RWPE2 (cell line): ENCODE data around the gene ARHGAP45.

Source experiments
- ATAC-seq: fragments of 200-7000 bp; cut with Tn5 transposase; 3 replicates; pipeline ENCODE4 v1.9.1; 2021; ENCODE audit warnings: low read depth
- DNase-seq: peaks from one replicate; pipeline ENCODE4 v3.0.0-alpha.2; 2020; ENCODE audit warnings: low spot score
- H3K27ac ChIP-seq: fragments of 450-650 bp; 2 replicates; pipeline ENCODE4 v1.5.1; 2017; ENCODE audit warnings: mild to moderate bottlenecking; ENCODE audit not compliant: poor library complexity, severe bottlenecking
- H3K27me3 ChIP-seq: fragments of 250-450 bp; sonication (Bioruptor Pico); 2 replicates; pipeline ENCODE4 v1.5.1; 2021; ENCODE audit warnings: mild to moderate bottlenecking, moderate library complexity; ENCODE audit not compliant: insufficient read depth, poor library complexity, severe bottlenecking
- H3K36me3 ChIP-seq: fragments of 250-450 bp; sonication (Bioruptor Pico); 2 replicates; pipeline ENCODE4 v1.5.1; 2020; ENCODE audit warnings: low read depth, mild to moderate bottlenecking, moderate library complexity
- H3K4me1 ChIP-seq: fragments of 250-450 bp; sonication (Bioruptor Pico); 2 replicates; pipeline ENCODE4 v1.5.1; 2021; ENCODE audit warnings: mild to moderate bottlenecking, moderate library complexity; ENCODE audit not compliant: insufficient read depth, poor library complexity, severe bottlenecking
- H3K4me3 ChIP-seq: fragments of 250-450 bp; sonication (Bioruptor Pico); 2 replicates; pipeline ENCODE4 v1.5.1; 2021; ENCODE audit warnings: mild to moderate bottlenecking, moderate library complexity; ENCODE audit not compliant: severe bottlenecking
- H3K9me3 ChIP-seq: fragments of 250-450 bp; sonication (Bioruptor Pico); 2 replicates; pipeline ENCODE4 v1.5.1; 2021; ENCODE audit warnings: mild to moderate bottlenecking, moderate library complexity; ENCODE audit not compliant: severe bottlenecking
- TF ChIP-seq, protein P1 (sequence below): fragments of 450-650 bp; IDR thresholded peaks from one replicate; pipeline ENCODE4 v1.5.1; 2017; ENCODE audit warnings: mild to moderate bottlenecking, moderate library complexity; ENCODE audit not compliant: poor library complexity, severe bottlenecking

The ARHGAP45 gene

DNA sequence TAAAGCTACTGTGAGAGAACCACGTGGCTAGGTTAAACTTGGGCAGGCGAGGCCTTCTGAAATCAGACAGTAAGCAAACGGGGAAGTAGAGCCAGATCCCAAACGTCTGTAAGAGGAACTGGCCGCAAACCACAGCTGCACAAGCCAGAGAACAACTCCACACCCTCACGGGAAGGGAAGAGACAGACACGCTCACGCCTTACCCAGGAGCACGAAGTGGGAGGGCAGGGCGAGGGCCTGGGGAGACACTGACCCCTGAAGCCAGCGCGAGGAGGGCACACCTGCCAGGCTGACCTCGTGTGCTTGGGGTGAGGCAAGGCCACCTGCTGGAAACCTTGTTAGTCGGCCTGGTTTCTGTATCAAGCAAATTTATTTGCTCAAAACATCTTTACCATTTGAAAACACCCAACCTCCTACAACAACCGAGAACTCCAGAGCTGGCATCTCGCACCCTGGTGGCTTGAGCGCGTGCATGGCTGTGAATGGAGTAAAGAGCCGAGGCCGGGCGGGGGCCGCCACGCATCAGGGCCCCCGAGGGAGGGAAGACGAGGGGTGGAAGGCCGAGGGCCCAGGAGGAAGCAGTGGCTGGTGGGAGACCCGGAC, 20.9 kb downstream of the ARHGAP45 start:
- DNase-seq (no peak), ATAC-seq (no peak)
- no peak overlapping the region for H3K4me3 ChIP-seq
- no peaks in the 10 kb centered on the region for H3K4me1 ChIP-seq
- H3K36me3 ChIP-seq: peaks cover 40% of the 10 kb centered on the region
- H3K27me3 ChIP-seq: no peaks in the 10 kb centered on the region
- H3K9me3 ChIP-seq: no peaks in the 10 kb centered on the region
- no peak overlapping the region for H3K27ac ChIP-seq
- TF ChIP-seq, protein P1, sequence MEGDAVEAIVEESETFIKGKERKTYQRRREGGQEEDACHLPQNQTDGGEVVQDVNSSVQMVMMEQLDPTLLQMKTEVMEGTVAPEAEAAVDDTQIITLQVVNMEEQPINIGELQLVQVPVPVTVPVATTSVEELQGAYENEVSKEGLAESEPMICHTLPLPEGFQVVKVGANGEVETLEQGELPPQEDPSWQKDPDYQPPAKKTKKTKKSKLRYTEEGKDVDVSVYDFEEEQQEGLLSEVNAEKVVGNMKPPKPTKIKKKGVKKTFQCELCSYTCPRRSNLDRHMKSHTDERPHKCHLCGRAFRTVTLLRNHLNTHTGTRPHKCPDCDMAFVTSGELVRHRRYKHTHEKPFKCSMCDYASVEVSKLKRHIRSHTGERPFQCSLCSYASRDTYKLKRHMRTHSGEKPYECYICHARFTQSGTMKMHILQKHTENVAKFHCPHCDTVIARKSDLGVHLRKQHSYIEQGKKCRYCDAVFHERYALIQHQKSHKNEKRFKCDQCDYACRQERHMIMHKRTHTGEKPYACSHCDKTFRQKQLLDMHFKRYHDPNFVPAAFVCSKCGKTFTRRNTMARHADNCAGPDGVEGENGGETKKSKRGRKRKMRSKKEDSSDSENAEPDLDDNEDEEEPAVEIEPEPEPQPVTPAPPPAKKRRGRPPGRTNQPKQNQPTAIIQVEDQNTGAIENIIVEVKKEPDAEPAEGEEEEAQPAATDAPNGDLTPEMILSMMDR: no peak

DNA sequence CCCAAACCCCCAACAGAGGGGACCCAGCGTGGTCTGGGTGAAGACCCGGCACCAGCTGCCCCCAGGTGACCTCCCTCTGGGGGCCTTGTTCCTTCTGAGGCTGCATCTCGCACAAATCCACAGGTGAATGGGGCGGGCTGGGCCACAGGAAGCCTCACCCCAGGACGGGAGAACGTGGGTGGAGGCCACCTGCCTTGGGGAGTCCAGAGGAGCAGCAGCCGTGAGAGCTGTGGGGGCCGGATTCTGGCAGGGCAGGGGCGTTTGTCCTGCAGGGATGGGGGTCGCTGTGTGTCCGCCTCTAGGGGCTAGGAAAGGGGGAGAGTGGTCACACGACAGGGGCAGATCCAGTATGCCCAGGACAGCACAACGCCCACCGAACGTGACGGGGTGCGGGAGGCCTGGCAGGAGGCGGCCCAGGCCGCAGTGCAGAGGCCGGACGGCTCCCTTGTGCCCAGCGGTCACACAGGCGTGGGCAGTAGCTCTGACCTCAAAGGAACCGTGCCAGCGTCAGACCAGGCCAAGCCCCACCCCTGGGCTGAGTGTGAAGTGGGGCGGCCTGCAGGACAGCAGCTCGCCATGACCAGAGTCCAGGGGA, 21.5 kb downstream of the ARHGAP45 start:
- H3K27ac ChIP-seq: no peak overlapping the region
- ATAC-seq: no peak

DNA sequence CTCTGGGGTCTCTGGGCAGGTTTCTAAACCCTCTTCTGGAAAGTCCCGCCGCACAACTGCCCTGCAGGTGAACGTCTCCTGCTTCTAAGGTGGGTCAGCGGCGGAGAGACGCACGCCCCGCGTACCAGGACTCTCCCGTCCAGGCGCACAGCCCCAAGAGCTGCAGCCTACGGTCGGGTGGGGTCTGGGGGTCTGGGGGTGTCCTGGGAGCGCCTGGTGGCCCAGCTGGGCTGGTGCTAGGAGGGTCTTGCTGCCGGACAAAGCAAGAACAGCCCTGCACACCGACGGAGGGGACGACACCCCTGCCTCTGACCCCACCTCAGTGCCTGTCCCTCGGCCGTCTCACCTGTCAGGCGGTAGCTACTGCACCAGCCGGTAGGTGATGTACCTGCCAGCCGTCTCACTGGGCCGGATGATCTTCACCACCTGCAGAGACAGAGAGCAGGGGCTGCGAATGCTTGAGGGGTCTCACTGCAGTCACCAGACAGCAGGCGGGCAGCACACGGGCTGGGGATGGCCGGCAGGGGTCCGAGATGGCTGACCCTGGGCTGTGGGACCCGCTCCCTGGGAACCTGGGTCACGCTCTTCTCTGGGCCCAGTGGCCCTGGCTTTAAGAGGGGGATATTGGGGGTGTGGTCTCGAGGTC, 22.3 kb downstream of the ARHGAP45 start:
- ATAC-seq (no peak), DNase-seq (peak; percentile 54)
- Histone ChIP-seq H3K27me3 (no peaks in the 10 kb centered on the region), H3K4me3 (no peak overlapping the region), H3K36me3 (peaks cover 46% of the 10 kb centered on the region), H3K9me3 (no peaks in the 10 kb centered on the region), H3K4me1 (no peaks in the 10 kb centered on the region), H3K27ac (no peak overlapping the region)
- TF ChIP-seq, protein P1: no peak

More for the DNA sequence above, 21.5 kb downstream of the ARHGAP45 start:
- Histone ChIP-seq H3K36me3 (peaks cover 43% of the 10 kb centered on the region), H3K9me3 (no peaks in the 10 kb centered on the region), H3K27me3 (no peaks in the 10 kb centered on the region), H3K4me1 (no peaks in the 10 kb centered on the region), H3K4me3 (no peak overlapping the region)
- TF ChIP-seq, protein P1: no peak
- peak; percentile 45 for DNase-seq

DNA sequence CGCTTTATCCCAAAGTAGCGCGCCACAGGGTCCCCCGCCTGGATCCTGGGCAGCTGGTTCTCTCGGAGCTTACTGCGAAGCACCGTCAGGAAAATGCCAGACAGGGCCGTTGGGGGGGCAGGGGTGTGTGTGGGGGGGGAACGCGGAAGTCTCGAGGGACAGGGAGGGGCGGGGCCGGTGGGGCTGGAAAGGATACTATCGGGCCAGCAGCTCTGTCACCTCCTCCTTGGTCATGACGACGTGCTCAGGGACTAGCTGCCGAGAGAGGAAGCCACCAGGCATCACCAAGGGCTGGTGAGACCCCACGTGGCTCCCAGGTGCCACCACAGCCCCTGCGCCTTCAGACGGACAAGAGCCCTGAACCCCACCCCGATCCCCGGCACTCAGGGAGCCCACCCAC, 22.9 kb downstream of the ARHGAP45 start:
- peak; percentile 45 for DNase-seq
- H3K27ac ChIP-seq: no peak overlapping the region
- H3K36me3 ChIP-seq: peaks cover 46% of the 10 kb centered on the region
- no peaks in the 10 kb centered on the region for H3K27me3 ChIP-seq
- H3K9me3 ChIP-seq: no peaks in the 10 kb centered on the region
- TF ChIP-seq, protein P1: no peak
- H3K4me1 ChIP-seq: no peaks in the 10 kb centered on the region
- no peak overlapping the region for H3K4me3 ChIP-seq
- no peak for ATAC-seq
